ENCODE data around the gene COL4A1.

DNA sequence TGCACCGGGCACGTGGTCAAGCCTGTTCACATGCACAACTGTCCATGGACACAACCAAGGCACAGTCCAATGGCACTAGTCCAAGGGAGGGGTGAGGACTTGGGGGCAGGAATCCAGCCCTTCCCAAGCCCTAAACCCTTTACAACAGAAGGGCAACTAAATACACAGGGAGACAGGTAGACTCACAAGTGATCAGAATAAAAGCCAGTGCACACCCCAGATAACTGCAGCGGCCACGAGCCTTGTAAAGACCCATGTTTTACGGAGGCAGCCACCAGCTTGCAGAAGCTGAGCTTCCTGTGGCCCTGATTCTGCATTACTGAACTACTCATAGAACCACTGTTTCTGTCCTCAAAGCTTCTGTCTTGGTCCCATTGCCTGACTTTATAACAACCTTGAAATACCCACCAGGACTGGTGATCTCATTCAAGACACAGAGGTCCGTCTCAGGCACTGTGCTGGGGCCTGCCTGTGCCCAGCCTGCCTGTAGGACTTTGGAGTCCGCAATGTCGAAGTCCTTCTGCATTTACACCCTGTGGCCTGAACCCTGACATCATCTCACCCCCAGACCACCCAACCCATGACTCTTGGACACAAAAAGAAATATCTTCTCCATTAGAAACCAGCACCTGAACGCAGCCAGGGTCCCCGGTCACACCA is 181.2 kb downstream of the COL4A1 start:
- TF ChIP-seq CTCF (IDR thresholded peaks at IDR 0.05) (no peak), EZH2 (IDR thresholded peaks at IDR 0.05) (no peak)

All from neural progenitor cell (in vitro differentiated cells).